ENCODE measurements around the gene WDR74. TPM values are rescaled to one million over a fixed set of nuclear protein-coding genes. Genes with fewer than 3 reads are reported as not detected.
A peak's percentile ranks its signal among the peaks of the same experiment; 100 is the strongest.

Gene WDR74
- total RNA-seq, 2 experiments from 2014 or later = 53.8 to 60.4 TPM

GRCh38 chr11:62801071-62801470, 38.3 kb downstream of the WDR74 start:
- H3K4me3 Mint-ChIP-seq = no peak overlapping the region
- CTCF ChIA-PET = interaction anchor here (0.9 to 2.8 kb wide), 4 partner anchors 14 to 210 kb away, joined by 3 to 20 read pairs (median 4); partner anchors contain the start of genes TEX54, TMEM179B and TUT1
- no peak overlapping the region for H3K27ac Mint-ChIP-seq
- POLR2A ChIA-PET = no interaction called here
- H3K36me3 Mint-ChIP-seq (ENCODE audit: low read depth) = peaks cover 58% of the 10 kb centered on the region
- no peaks in the 10 kb centered on the region for H3K9me3 Mint-ChIP-seq
- no peaks in the 10 kb centered on the region for H3K27me3 Mint-ChIP-seq
- no peak for DNase-seq
- peaks cover 19% of the 10 kb centered on the region for H3K4me1 Mint-ChIP-seq

GRCh38 chr11:62799486-62799885, 39.9 kb downstream of the WDR74 start:
- Mint-ChIP-seq H3K27me3 (no peaks in the 10 kb centered on the region), H3K4me1 (peaks cover 18% of the 10 kb centered on the region), H3K9me3 (no peaks in the 10 kb centered on the region), H3K36me3 (ENCODE audit: low read depth) (peaks cover 70% of the 10 kb centered on the region), H3K27ac (no peak overlapping the region), H3K4me3 (no peak overlapping the region)
- no peak for DNase-seq
- POLR2A ChIA-PET = no interaction called here
- CTCF ChIA-PET = interaction anchor here (0.5 to 2.8 kb wide), 5 partner anchors 13 to 1375 kb away, joined by 3 to 20 read pairs (median 3); partner anchors contain the start of genes SLC3A2, STX5 and TMEM179B

GRCh38 chr11:62796281-62796680, 43.1 kb downstream of the WDR74 start:
- POLR2A ChIA-PET = interaction anchor here (0.6 to 0.7 kb wide), 2 partner anchors 38 to 45 kb away, joined by 3 read pairs; no protein-coding TSS in a partner anchor
- DNase-seq = no peak
- H3K27ac Mint-ChIP-seq = no peak overlapping the region
- CTCF ChIA-PET = interaction anchor here (0.7 to 4.2 kb wide), 7 partner anchors 10 to 67 kb away, joined by 3 to 37 read pairs (median 3); partner anchors contain the start of gene TMEM179B
- no peaks in the 10 kb centered on the region for H3K27me3 Mint-ChIP-seq
- H3K4me1 Mint-ChIP-seq = peaks cover 17% of the 10 kb centered on the region
- H3K36me3 Mint-ChIP-seq (ENCODE audit: low read depth) = peaks cover 67% of the 10 kb centered on the region
- H3K4me3 Mint-ChIP-seq = no peak overlapping the region
- no peaks in the 10 kb centered on the region for H3K9me3 Mint-ChIP-seq

- no peak for DNase-seq
- POLR2A ChIA-PET = interaction anchor here (0.6 to 1.8 kb wide), 2 partner anchors 10 to 47 kb away, joined by 5 to 19 read pairs; no protein-coding TSS in a partner anchor
- CTCF ChIA-PET = interaction anchor here (0.6 to 4.2 kb wide), 7 partner anchors 8 to 1452 kb away, joined by 3 to 37 read pairs (median 3); partner anchors contain the start of genes PPP1R14B, SLC3A2, TMEM179B and TUT1
- Mint-ChIP-seq H3K27ac (peak overlapping the region; percentile 46), H3K27me3 (no peaks in the 10 kb centered on the region), H3K4me3 (no peak overlapping the region), H3K36me3 (ENCODE audit: low read depth) (peaks cover 73% of the 10 kb centered on the region), H3K9me3 (no peaks in the 10 kb centered on the region), H3K4me1 (peaks cover 34% of the 10 kb centered on the region)
Observed at GRCh38 chr11:62794201-62794775, 45.1 kb downstream of the WDR74 start.

GRCh38 chr11:62792202-62792575, 47.2 kb downstream of the WDR74 start:
- Mint-ChIP-seq H3K4me3 (peak overlapping the region; percentile 87), H3K36me3 (ENCODE audit: low read depth) (peaks cover 71% of the 10 kb centered on the region), H3K9me3 (no peaks in the 10 kb centered on the region), H3K27me3 (no peaks in the 10 kb centered on the region), H3K4me1 (peaks cover 48% of the 10 kb centered on the region), H3K27ac (peak overlapping the region; percentile 88)
- ChIA-PET CTCF (interaction anchor here (0.8 to 9.0 kb wide), 4 partner anchors 12 to 89 kb away, joined by 3 to 170 read pairs (median 7); partner anchors contain the start of genes HNRNPUL2, SLC3A2 and TAF6L), POLR2A (no interaction called here)
- DNase-seq = no peak

- H3K36me3 Mint-ChIP-seq (ENCODE audit: low read depth) = peaks cover 71% of the 10 kb centered on the region
- H3K27ac Mint-ChIP-seq = peak within 1 kb of the TSS; percentile 88
- CTCF ChIA-PET = interaction anchor here (0.9 to 9.0 kb wide), 2 partner anchors 9 to 19 kb away, joined by 4 to 170 read pairs; partner anchors contain the start of gene TAF6L
- peak within 1 kb of the TSS; percentile 87 for H3K4me3 Mint-ChIP-seq
- H3K9me3 Mint-ChIP-seq = no peaks in the 10 kb centered on the region
- peak; percentile 92 for DNase-seq
- peaks cover 48% of the 10 kb centered on the region for H3K4me1 Mint-ChIP-seq
- POLR2A ChIA-PET = interaction anchor here (1.3 kb wide), 1 partner anchor 50 kb away, joined by 4 read pairs; no protein-coding TSS in a partner anchor
- H3K27me3 Mint-ChIP-seq = no peaks in the 10 kb centered on the region
Observed at GRCh38 chr11:62791501-62792201, 47.7 kb downstream of the WDR74 start, which contains the start of gene TMEM223. Gene TMEM223, minus strand, starts transcription at chr11:62792006. Its CDS starts 12 bp downstream, at chr11:62791994.

- POLR2A ChIA-PET = interaction anchor here (0.7 to 1.4 kb wide), 2 partner anchors 30 to 51 kb away, joined by 3 to 5 read pairs; no protein-coding TSS in a partner anchor
- H3K36me3 Mint-ChIP-seq (ENCODE audit: low read depth) = peaks cover 56% of the 10 kb centered on the region
- CTCF ChIA-PET = interaction anchor here (0.5 to 9.0 kb wide), 6 partner anchors 9 to 449 kb away, joined by 3 to 170 read pairs (median 3); partner anchors contain the start of genes POLR2G, SLC3A2 and TAF6L
- peak overlapping the region; percentile 97 for H3K27ac Mint-ChIP-seq
- peak overlapping the region; percentile 95 for H3K4me3 Mint-ChIP-seq
- H3K9me3 Mint-ChIP-seq = no peaks in the 10 kb centered on the region
- H3K4me1 Mint-ChIP-seq = peaks cover 54% of the 10 kb centered on the region
- no peak for DNase-seq
- H3K27me3 Mint-ChIP-seq = no peaks in the 10 kb centered on the region
Observed at GRCh38 chr11:62789576-62789975, 49.8 kb downstream of the WDR74 start.

GRCh38 chr11:62788991-62789390, 50.4 kb downstream of the WDR74 start:
- H3K36me3 Mint-ChIP-seq (ENCODE audit: low read depth) = peaks cover 50% of the 10 kb centered on the region
- no peaks in the 10 kb centered on the region for H3K9me3 Mint-ChIP-seq
- ChIA-PET POLR2A (interaction anchor here (0.7 to 1.4 kb wide), 2 partner anchors 30 to 52 kb away, joined by 3 to 5 read pairs; no protein-coding TSS in a partner anchor), CTCF (interaction anchor here (0.5 to 9.0 kb wide), 6 partner anchors 9 to 448 kb away, joined by 3 to 170 read pairs (median 4); partner anchors contain the start of genes BSCL2, GNG3, POLR2G and TAF6L)
- peaks cover 52% of the 10 kb centered on the region for H3K4me1 Mint-ChIP-seq
- peak overlapping the region; percentile 97 for H3K27ac Mint-ChIP-seq
- no peak for DNase-seq
- no peaks in the 10 kb centered on the region for H3K27me3 Mint-ChIP-seq
- peak overlapping the region; percentile 95 for H3K4me3 Mint-ChIP-seq

- Mint-ChIP-seq H3K9me3 (no peaks in the 10 kb centered on the region), H3K27me3 (no peaks in the 10 kb centered on the region), H3K36me3 (ENCODE audit: low read depth) (peaks cover 46% of the 10 kb centered on the region), H3K4me1 (peaks cover 46% of the 10 kb centered on the region), H3K27ac (peak within 1 kb of the TSS; percentile 97), H3K4me3 (peak within 1 kb of the TSS; percentile 95)
- CTCF ChIA-PET = interaction anchor here (0.6 to 9.0 kb wide), 62 partner anchors 9 to 952 kb away, joined by 3 to 170 read pairs (median 5); partner anchors contain the start of genes BSCL2, EEF1G, GANAB and GNG3
- peak; percentile 99 for DNase-seq
- POLR2A ChIA-PET = interaction anchor here (1.6 to 2.5 kb wide), 2 partner anchors 33 to 54 kb away, joined by 6 to 24 read pairs; partner anchors contain the start of gene ZBTB3
Observed at GRCh38 chr11:62787005-62787759, 52.2 kb downstream of the WDR74 start, which contains the start of gene TMEM179B. Gene TMEM179B, plus strand, starts transcription at chr11:62787402. Its CDS starts 30 bp downstream, at chr11:62787432.

GRCh38 chr11:62786318-62787004, 52.9 kb downstream of the WDR74 start:
- Mint-ChIP-seq H3K4me1 (peaks cover 42% of the 10 kb centered on the region), H3K4me3 (peak overlapping the region; percentile 78), H3K9me3 (no peaks in the 10 kb centered on the region), H3K36me3 (ENCODE audit: low read depth) (peaks cover 43% of the 10 kb centered on the region), H3K27me3 (no peaks in the 10 kb centered on the region), H3K27ac (peak overlapping the region; percentile 93)
- ChIA-PET POLR2A (interaction anchor here (0.6 to 2.5 kb wide), 4 partner anchors 33 to 195 kb away, joined by 3 to 24 read pairs (median 6); partner anchors contain the start of genes STX5, TUT1 and ZBTB3), CTCF (interaction anchor here (0.6 to 9.0 kb wide), 52 partner anchors 9 to 951 kb away, joined by 3 to 170 read pairs (median 6); partner anchors contain the start of genes BSCL2, GANAB, GNG3 and HNRNPUL2)
- DNase-seq = peak; percentile 87
